HS-27A (cell line): Measurements from ENCODE around the gene SAP30BP.

Experiments used
- DNase-seq: peaks from one replicate; pipeline ENCODE4 v3.0.0-alpha.2; 2012; ENCODE audit warnings: low read depth, missing footprints

Gene SAP30BP

DNA sequence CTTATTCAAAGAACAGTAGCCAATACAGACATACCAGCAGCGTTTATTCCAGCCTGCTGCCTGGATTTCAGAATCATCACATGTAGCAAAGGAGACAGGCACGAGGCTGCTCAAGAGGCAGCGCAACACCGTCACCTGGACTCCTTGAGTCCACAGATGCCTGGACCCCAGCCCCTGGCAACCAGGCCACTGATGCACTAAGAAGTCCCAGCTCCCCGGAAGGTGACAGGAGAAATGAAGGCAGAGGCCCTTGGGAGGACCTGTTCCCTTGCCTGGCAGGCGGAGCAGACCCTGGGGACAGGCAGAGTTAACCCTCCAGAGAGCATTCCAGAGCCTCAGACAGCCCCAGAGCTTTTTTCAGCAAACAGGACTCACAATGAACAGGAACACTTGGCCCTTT, 17.5 kb upstream of the SAP30BP start:
- no peak for DNase-seq

DNA sequence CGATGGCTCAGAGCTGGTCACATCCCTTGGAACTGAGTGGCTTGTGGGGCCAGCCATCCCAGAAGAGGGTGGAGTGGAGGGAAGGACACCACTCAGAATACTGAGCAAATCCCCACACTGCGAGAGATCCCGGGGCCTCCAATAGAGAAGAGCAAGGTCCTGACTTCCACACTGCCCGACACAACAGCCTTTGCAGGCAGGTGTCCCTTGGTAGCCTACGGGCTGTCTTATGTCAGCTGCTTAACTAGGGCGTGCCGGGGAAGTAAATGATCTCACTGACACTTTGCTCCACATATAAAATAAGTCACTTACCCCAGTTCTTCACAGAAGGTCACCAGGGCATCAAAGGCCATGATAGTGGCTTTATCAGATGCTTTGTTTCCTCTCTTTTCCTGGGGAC, 16.3 kb upstream of the SAP30BP start:
- no peak for DNase-seq

GRCh38 chr17:75652341-75652740, 14.8 kb upstream of the SAP30BP start:
- no peak for DNase-seq

- no peak for DNase-seq
Measured at GRCh38 chr17:75652934-75653549, 14.1 kb upstream of the SAP30BP start.

- no peak for DNase-seq
Measured at GRCh38 chr17:75654176-75654575, 13.0 kb upstream of the SAP30BP start.

DNA sequence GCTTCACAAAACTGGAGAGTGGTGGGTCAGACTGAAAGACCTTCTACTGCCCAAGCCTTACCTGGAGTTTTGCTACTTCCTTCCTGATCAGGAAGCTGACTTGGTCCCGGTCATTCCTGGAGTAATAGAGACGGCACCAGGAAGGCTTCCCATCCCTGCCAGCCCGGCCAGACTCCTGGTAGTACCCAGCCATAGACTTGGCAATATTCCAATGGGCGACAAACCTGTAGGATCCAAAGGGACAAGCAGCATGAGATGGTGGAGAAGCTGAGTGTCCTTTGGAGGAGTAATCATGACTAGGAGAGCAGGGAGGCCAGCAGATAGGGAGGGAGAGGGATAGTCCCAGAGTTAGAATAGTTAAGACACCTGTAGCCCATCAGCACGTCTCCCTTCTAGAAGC, 8.9 kb upstream of the SAP30BP start:
- DNase-seq: no peak

- DNase-seq: no peak
Measured at GRCh38 chr17:75661531-75661930, 5.6 kb upstream of the SAP30BP start.

DNA sequence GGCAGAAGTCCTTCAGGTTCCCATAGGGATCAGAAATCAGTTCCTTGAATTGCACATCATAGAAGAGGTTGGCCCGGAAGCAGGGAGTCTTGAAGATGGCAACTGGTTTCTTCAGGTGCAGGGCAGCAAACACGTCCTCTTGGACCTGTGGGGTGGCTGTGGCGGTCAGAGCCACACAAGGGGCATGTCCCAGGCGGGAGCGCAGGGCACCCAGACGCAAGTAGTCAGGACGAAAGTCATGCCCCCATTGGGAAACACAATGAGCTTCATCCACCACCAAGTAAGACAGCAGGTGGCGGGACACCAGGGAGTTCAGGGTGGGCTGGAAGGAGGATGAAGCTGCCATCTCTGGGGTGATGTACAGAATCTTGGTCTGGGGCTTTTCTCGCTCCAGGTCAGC, 4.6 kb upstream of the SAP30BP start:
- DNase-seq: no peak

DNA sequence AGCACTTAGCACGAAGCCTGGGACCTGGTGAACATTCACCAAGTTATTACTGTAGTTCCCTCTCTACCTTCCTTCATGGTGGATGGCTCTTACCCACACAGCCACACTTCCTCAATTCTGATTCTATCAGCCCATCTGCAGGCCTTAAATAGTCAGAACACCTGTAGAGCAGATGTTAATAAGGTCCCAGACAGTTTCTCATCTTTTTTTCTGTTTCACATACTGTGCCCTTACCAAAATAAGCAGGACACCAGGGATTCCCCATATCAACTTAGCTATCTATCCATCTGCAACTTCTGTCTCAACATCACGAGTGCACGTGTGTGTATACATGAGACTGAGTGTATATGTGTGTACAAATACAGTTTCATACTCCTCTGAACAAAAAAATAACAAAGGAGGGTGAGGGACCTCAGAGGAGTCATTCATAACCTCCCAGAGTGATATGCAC, 3.0 kb upstream of the SAP30BP start:
- no peak for DNase-seq

DNA sequence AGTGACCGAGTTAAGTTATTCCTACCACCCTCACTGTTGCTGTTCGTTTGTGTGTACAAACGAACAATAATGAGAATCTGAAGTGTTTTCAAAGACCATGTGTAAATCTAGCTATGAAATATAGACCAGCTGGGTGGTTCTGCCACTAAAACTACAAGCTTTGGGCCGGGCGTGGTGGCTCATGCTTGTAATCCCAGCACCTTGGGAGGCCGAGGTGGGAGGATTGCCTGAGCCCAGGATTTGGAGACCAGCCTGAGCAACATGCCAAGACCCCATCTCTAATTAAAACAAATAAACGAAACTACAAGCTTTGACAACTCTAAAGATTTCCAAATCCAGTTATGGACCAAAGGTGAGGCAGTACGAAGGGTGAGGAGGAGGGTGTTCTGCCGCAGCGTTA, 1.2 kb upstream of the SAP30BP start:
- DNase-seq: no peak

DNA sequence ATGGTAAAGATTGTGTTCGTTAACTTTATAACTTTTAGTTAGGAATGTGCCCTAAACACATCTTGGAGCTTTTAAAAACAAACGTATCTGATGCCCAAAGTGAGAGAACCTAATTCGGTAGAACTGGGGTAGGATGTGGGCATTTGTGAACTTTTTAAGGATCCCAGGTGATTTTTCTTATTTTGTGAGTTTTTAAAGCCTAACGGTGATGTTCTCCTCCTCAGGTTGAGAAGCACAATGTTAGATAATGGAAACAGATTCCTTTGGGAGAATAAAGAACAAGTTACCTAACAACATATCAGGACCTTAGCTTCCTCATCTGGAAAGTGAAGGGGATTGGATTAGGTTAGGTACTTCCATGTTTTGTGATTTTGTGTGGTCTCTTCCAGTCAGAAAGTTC, 687 bp downstream of the SAP30BP start:
- no peak for DNase-seq

DNA sequence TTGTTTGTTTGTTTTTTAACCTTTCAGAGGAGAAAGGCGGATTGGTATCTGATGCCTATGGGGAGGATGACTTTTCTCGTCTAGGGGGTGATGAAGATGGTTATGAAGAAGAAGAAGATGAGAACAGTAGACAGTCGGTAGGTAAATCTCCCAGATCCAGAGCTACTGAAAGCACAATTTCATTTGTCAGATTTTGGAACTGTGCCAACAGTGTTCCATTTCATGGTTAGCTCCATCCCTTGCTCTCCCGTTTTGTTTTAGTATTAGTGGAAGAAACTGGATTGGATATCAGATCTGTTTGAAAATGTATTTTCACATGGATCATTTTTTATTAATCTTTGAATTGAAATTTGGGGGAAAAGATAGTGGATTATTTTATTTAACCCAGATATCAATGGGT, 1.4 kb downstream of the SAP30BP start:
- DNase-seq: no peak

GRCh38 chr17:75670868-75671267, 3.7 kb downstream of the SAP30BP start:
- DNase-seq: no peak

GRCh38 chr17:75672011-75672410, 4.9 kb downstream of the SAP30BP start:
- DNase-seq: no peak

DNA sequence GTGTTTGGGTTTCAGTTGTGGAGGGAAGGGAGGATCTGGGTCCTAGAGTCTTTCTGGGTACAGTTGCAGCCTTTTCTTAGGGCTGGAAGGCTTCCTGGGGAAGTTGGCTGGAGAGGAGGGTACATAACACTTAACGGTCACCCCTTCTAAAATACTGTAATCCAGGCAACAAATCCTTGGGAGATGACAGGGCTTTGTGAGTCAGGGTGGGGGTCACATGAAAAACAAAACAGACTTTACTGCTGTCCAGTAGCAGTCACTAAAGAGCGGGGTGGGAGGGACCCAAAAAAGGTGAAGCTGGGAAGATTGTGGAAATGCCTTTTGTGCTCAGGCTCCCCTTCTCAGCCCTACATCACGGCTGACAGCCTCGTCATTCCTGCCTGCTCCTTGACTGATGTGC, 6.3 kb downstream of the SAP30BP start:
- no peak for DNase-seq

- DNase-seq: no peak
Measured at GRCh38 chr17:75676461-75676860, 9.3 kb downstream of the SAP30BP start.

DNA sequence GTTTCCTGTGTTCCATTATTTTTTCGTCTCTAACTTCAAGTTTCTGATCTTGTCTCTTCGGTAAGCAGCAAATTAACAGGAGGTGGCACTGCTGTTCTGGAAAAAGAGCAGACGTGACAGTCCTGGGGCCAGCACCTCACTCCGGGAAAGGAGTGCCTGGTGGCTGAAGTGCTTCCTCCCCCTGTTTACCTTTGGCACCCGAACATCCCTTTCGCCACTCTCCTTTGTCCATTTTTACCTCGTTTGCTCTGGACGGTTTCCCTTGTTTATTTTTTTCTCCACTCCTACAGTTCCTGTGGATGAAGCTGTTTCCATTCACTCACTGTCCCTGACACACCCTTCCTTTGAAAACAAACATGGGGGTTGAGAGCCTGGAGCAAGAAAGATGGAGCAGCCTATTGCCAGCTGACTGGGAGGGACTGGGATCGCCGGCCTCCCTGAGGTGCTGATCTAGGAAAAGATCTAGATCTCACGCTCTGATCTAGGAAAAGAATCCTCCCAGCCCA, 12.6 kb downstream of the SAP30BP start:
- no peak for DNase-seq

- no peak for DNase-seq
Measured at GRCh38 chr17:75680431-75680830, 13.3 kb downstream of the SAP30BP start.

GRCh38 chr17:75681289-75681688, 14.2 kb downstream of the SAP30BP start:
- no peak for DNase-seq

DNA sequence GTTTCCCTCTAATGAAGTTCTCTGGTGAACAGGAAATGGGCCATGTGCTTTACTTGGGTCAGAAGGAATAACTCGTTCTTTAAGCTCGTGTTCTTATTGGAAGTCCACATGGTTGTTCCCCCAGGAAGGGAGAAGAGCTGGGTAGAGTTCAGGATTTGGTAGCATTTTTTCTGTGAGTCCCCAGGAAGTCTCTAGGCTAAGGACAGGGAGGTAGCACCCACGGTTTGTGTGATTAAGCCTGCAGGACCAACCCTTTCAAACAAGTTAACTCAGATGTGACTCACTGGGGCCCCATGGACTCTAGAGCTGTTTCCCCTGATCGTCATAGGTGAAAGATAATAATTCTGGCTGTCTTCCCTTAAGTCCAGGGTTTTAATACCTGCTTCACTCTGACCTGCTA, 16.4 kb downstream of the SAP30BP start:
- DNase-seq: no peak

DNA sequence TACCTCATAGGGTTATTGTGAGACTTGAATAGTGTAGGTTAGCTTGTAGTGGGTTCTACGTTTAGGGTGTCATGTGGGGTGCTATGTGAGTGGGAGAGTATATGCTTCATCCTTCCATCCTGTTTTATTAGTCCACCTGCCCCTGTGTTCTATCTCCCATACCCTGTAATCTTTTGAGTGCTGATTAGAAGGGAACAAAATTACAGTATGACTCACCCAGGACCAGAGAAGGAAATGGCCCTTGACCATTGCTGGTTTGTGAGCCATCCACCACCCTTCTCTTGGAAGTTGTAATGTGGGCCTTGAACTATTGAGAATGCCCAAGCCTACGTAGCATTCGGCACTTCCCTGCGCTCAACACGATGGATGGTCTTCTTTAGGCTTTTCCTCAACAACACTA, 17.1 kb downstream of the SAP30BP start:
- DNase-seq: no peak

- DNase-seq: no peak
Measured at GRCh38 chr17:75684924-75685323, 17.8 kb downstream of the SAP30BP start.

GRCh38 chr17:75685499-75685898, 18.4 kb downstream of the SAP30BP start:
- no peak for DNase-seq

GRCh38 chr17:75688209-75688825, 21.2 kb downstream of the SAP30BP start:
- no peak for DNase-seq
